ENCODE results near the gene CCDC127.

GRCh38 chr5:196350-196749, 21.6 kb downstream of the CCDC127 start:
- TF ChIP-seq ZNF565 (CRISPR knock-in tag; conservative IDR thresholded peaks at IDR 0.05; ENCODE audit: low read depth): no peak
- no peak for TF ChIP-seq TCF4 (CRISPR knock-in tag; IDR thresholded peaks at IDR 0.05; ENCODE audit: borderline replicate concordance)
- TF ChIP-seq GLIS3 (CRISPR knock-in tag; IDR thresholded peaks at IDR 0.05): no peak
- TF ChIP-seq PPARA (CRISPR knock-in tag; IDR thresholded peaks at IDR 0.05; ENCODE audit: borderline replicate concordance): no peak
- no peak for TF ChIP-seq PATZ1 (CRISPR knock-in tag; IDR thresholded peaks at IDR 0.05; ENCODE audit: borderline replicate concordance)
- TF ChIP-seq ESRRG (CRISPR knock-in tag; IDR thresholded peaks at IDR 0.05): no peak
- TF ChIP-seq ZFP30 (CRISPR knock-in tag; IDR thresholded peaks at IDR 0.05): no peak
- TF ChIP-seq RARB (CRISPR knock-in tag; IDR thresholded peaks at IDR 0.05): no peak
- TF ChIP-seq POU6F1 (CRISPR knock-in tag; IDR thresholded peaks at IDR 0.05; ENCODE audit: borderline replicate concordance, low read depth): no peak
